ENCODE data around the gene CMIP. TPM values are rescaled to one million over a fixed set of nuclear protein-coding genes. Genes with fewer than 3 reads are reported as not detected.
A peak's percentile ranks its signal among the peaks of the same experiment; 100 is the strongest.

CMIP gene
- total RNA-seq, 3 donors from 2014 or later, result 73.3 to 127 (median 79.8) TPM

GRCh38 chr16:81467072-81467471, 22.5 kb downstream of the CMIP start:
- no peak overlapping the region for H3K4me3 ChIP-seq
- no peak for DNase-seq
- ATAC-seq, result no peak
- intact Hi-C loops (cut with DNase I, micrococcal nuclease), result no loop called here
- TF ChIP-seq CTCF (IDR thresholded peaks at IDR 0.05), result no peak
- H3K9me3 ChIP-seq, result no peaks in the 10 kb centered on the region
- H3K4me1 ChIP-seq (ENCODE audit: low read depth), result peaks cover 5% of the 10 kb centered on the region
- no peaks in the 10 kb centered on the region for H3K36me3 ChIP-seq (ENCODE audit: low read depth)

- no peak for TF ChIP-seq CTCF (IDR thresholded peaks at IDR 0.05)
- DNase-seq, result no peak
- Histone ChIP-seq H3K4me3 (no peak overlapping the region), H3K9me3 (no peaks in the 10 kb centered on the region), H3K4me1 (ENCODE audit: low read depth) (peaks cover 5% of the 10 kb centered on the region), H3K36me3 (ENCODE audit: low read depth) (no peaks in the 10 kb centered on the region)
- no peak for ATAC-seq
- intact Hi-C loops (cut with DNase I, micrococcal nuclease), result no loop called here
Observed at GRCh38 chr16:81467815-81468214, 23.2 kb downstream of the CMIP start.

DNA sequence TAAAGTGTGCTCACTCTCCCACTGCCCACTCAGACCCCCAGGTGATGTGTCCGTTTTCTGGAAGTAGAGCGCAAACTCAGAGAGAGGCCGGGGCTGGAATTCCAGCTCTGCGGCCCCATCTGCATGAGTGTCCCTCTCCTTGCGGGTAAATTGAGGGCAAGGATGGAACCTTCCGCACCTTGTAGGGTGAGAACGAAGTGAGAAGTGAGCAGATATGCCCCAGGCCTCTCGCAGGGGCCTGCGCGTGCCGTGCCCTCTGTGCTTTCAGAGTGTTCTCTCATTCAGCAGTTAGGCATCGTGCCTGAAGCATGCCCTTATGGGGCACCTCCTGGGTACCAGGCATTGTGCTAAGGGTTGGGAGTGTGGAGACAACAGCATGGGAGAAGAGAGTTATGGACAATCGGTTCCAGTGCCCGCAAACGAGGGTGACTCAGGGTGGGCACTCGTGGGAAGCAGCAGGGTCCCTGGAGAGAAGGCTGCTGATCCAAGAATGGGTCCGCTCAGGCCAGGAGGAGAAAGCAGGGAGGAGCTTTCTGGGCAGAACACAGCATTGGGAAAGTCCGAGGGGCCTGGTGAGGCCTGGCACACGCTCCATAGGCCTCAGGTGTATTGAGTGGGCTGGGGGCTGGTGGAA, 23.8 kb downstream of the CMIP start:
- ATAC-seq (no peak), DNase-seq (no peak)
- Histone ChIP-seq H3K9me3 (no peaks in the 10 kb centered on the region), H3K4me1 (ENCODE audit: low read depth) (peaks cover 6% of the 10 kb centered on the region), H3K4me3 (no peak overlapping the region), H3K36me3 (ENCODE audit: low read depth) (no peaks in the 10 kb centered on the region)
- TF ChIP-seq CTCF (IDR thresholded peaks at IDR 0.05), result no peak
- intact Hi-C loops (cut with DNase I, micrococcal nuclease), result no loop called here

DNA sequence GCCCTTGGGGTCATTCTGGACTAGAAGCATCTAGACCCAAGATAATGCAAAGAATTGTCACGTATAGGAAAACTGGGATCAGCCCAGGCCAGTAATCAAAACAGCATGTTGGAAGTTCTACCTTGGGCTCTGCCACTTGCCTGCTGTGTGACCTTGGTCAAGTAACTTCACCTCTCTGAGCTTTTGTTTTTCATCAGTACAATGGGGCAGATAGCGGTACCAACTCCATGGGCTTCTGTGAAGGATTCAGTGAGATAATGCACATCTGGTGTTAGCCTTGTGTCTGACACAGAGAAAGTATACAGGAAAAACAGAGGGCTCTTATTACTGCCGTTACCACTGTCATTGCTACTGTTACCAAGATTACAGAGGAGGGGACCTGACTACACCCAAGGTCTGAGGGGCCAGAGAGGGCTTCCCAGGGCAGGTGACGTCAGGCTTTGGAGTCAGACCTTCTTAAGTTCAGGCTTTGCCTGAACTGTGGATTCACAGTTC, 24.6 kb downstream of the CMIP start:
- no peak for ATAC-seq
- Histone ChIP-seq H3K9me3 (no peaks in the 10 kb centered on the region), H3K36me3 (ENCODE audit: low read depth) (no peaks in the 10 kb centered on the region), H3K4me3 (no peak overlapping the region), H3K4me1 (ENCODE audit: low read depth) (peaks cover 11% of the 10 kb centered on the region)
- TF ChIP-seq CTCF (IDR thresholded peaks at IDR 0.05), result no peak
- intact Hi-C loops (cut with DNase I, micrococcal nuclease), result no loop called here
- no peak for DNase-seq

DNA sequence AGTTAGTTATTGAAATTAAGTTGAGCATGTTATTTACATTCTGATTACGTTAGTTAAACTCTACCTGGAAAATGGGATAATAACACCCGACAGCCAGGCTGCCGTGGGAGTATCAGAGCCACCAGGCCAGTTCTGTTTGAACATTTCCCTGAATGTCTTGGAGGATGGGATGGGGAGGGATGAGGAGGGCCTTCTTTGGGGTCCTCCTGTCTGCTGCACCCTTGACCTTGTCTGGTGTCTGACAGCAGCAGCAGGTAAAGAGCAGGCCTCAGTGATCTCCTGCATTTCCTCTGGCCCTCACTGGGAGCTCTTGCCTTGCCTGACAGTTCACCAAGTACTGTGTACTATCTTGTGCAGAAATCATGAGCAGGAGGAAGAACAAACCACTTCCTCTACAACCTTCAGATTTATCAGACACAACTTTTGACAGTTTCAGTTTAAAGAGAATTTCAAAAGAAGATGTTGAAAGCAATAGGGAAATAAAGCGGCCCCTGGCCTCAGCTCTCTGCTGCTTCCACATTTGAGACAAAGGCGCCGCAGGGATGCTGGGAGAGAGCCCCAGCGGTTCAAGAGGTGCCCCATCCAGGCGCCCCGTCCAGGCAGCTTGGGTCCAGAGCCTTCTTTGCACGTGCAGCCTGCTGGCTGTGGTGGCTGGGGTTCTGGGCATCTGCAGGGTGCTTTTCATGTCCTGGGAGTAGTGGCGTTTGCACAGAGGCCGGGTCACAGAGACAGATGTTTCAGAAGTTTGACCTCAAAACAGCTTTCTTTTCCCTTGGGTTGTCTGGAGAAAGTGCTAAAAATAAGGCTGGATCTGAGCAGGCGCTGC, 25.3 kb downstream of the CMIP start:
- DNase-seq (no peak), ATAC-seq (peak; percentile 80)
- Histone ChIP-seq H3K9me3 (no peaks in the 10 kb centered on the region), H3K4me3 (no peak overlapping the region), H3K36me3 (ENCODE audit: low read depth) (no peaks in the 10 kb centered on the region), H3K4me1 (ENCODE audit: low read depth) (peaks cover 16% of the 10 kb centered on the region)
- TF ChIP-seq CTCF (IDR thresholded peaks at IDR 0.05), result no peak
- intact Hi-C loops (cut with DNase I, micrococcal nuclease), result no loop called here

Measured in mucosa of descending colon (tissue), 3 donors.